Measurements from ENCODE around the gene FAM117B. TPM values are rescaled to one million over a fixed set of nuclear protein-coding genes. Genes with fewer than 3 reads are reported as not detected.

FAM117B gene
- total RNA-seq, 1 experiment from 2014 or later = 24.0 TPM

DNA sequence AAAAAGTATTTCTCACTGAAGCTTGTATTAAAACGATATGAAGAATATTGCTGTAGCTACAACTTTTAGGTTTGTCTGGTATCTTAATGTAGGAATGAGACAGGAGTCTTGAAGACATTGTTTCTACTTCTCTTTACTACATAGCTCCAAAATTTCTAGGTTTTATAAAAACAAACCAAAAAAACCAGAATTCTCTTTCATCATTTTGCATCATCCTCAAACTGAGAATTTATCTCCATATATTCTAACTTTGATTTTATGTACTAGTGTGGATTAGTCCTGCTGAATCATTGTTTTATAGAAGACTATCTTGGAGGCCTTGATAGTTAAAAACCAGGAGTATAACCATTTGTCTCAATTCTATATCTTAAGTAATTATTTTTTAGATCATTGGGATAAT lies 136.6 kb downstream of the FAM117B start:
- Histone ChIP-seq H3K79me2 (ENCODE audit: insufficient read depth, low read length) (no peaks in the 10 kb centered on the region), H2BK120ac (ENCODE audit: low read depth, low read length, poor library complexity, severe bottlenecking) (no peak overlapping the region), H4K5ac (ENCODE audit: insufficient read length, low read depth, low read length) (no peak overlapping the region), H3K27me3 (ENCODE audit: insufficient read depth, low read length) (no peaks in the 10 kb centered on the region), H3K23ac (ENCODE audit: insufficient read length, low read depth, low read length) (no peak overlapping the region), H3K4me2 (ENCODE audit: insufficient read depth, insufficient read length, low read length) (no peak overlapping the region), H3K56ac (ENCODE audit: insufficient read length, low read depth, low read length) (no peak overlapping the region), H2BK20ac (ENCODE audit: low read depth, low read length, poor library complexity, severe bottlenecking) (no peak overlapping the region), H3K14ac (ENCODE audit: insufficient read depth, low read length) (no peak overlapping the region), H3K4me1 (ENCODE audit: insufficient read depth, low read length) (no peaks in the 10 kb centered on the region), H2AFZ (ENCODE audit: low read length) (no peak overlapping the region), H2BK5ac (ENCODE audit: insufficient read length, low read length) (no peak overlapping the region), H4K20me1 (ENCODE audit: control insufficient read depth, insufficient read depth, insufficient read length) (no peaks in the 10 kb centered on the region), H3T11ph (ENCODE audit: low read length) (no peak overlapping the region), H3K18ac (ENCODE audit: insufficient read length, low read depth, low read length) (no peak overlapping the region), H4K91ac (ENCODE audit: insufficient read length, low read depth, low read length) (no peak overlapping the region), H4K8ac (replicated peaks; ENCODE audit: insufficient read length, low read depth, low read length) (no peak overlapping the region), H2BK15ac (ENCODE audit: low read depth, low read length) (no peak overlapping the region), H3K4ac (ENCODE audit: low read depth, low read length) (no peak overlapping the region), H3K79me1 (ENCODE audit: insufficient read depth, low read depth, low read length, poor library complexity, severe bottlenecking) (no peaks in the 10 kb centered on the region), H3K9me3 (ENCODE audit: control insufficient read depth, low read depth, low read length) (no peaks in the 10 kb centered on the region), H3K23me2 (ENCODE audit: insufficient read length, low read depth, low read length, poor library complexity, severe bottlenecking) (no peaks in the 10 kb centered on the region), H3K27ac (ENCODE audit: insufficient read length, low read depth, low read length) (no peak overlapping the region), H2AK5ac (ENCODE audit: insufficient read length, low read length) (no peak overlapping the region), H2BK12ac (ENCODE audit: insufficient read length, low read depth, low read length) (no peak overlapping the region), H3K9ac (ENCODE audit: extremely low read depth, insufficient read length, low read length) (no peak overlapping the region)
- H3K36me3 Mint-ChIP-seq (ENCODE audit: insufficient read depth in 1 of 3, low read depth in 3 of 3) = peaks cover 4 to 16% (median 16%) of the 10 kb centered on the region in 3 experiments; a peak in 5 of 7 replicates
- H3K4me1 Mint-ChIP-seq = peaks cover 17% of the 10 kb centered on the region in 2 experiments
- H3K27ac Mint-ChIP-seq = no peak overlapping the region
- no CpG with 5 or more reads among the region's 1 CpG for WGBS (ENCODE audit: extremely low coverage, insufficient read length, low lambda C conversion rate)
- no peaks in the 10 kb centered on the region for H3K9me3 Mint-ChIP-seq
- TF ChIP-seq, protein P1, sequence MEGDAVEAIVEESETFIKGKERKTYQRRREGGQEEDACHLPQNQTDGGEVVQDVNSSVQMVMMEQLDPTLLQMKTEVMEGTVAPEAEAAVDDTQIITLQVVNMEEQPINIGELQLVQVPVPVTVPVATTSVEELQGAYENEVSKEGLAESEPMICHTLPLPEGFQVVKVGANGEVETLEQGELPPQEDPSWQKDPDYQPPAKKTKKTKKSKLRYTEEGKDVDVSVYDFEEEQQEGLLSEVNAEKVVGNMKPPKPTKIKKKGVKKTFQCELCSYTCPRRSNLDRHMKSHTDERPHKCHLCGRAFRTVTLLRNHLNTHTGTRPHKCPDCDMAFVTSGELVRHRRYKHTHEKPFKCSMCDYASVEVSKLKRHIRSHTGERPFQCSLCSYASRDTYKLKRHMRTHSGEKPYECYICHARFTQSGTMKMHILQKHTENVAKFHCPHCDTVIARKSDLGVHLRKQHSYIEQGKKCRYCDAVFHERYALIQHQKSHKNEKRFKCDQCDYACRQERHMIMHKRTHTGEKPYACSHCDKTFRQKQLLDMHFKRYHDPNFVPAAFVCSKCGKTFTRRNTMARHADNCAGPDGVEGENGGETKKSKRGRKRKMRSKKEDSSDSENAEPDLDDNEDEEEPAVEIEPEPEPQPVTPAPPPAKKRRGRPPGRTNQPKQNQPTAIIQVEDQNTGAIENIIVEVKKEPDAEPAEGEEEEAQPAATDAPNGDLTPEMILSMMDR (conservative IDR thresholded peaks at IDR 0.05) = no peak
- DNase-seq = no peak
- no peak overlapping the region for H3K4me3 Mint-ChIP-seq
- no peaks in the 10 kb centered on the region for H3K27me3 Mint-ChIP-seq (ENCODE audit: low read depth)

Data from H9 (cell line).